Endothelial cell of umbilical vein (primary cell): ENCODE results near the gene NEDD4. TPM values are rescaled to one million over a fixed set of nuclear protein-coding genes. Genes with fewer than 3 reads are reported as not detected.

Experiments used
- BruUV-seq: library from RNA; stranded (reverse); fragments of 400-500 nt; replicated peaks from 2 replicates; lab custom pipeline; 2021; lab: Mats Ljungman, UMichigan
- CTCF ChIA-PET: fragments of 300-600, 350-600 bp; sonication (Branson Sonifier 250); formaldehyde crosslinking; loops from one replicate; lab custom pipeline; 2021; ENCODE audit warnings: antibody characterized with exemption, inconsistent platforms; lab: Charles Lee
- POLR2A ChIA-PET: fragments of 300-600, 350-600 bp; sonication (Branson Sonifier 250); formaldehyde crosslinking; loops from one replicate; lab custom pipeline; 2021; ENCODE audit warnings: antibody characterized with exemption, inconsistent platforms; lab: Charles Lee
- DNase-seq: peaks from one replicate; pipeline ENCODE4 v3.0.0-alpha.2; 2011; ENCODE audit warnings: low read depth, low spot score
- FAIRE-seq: peaks from 2 replicates; lab custom pipeline; 2011; peaks lifted over from hg19 to GRCh38; lab: Jason Lieb, UNC
- H2AFZ ChIP-seq: 2 replicates; pipeline ENCODE4 v1.6.0; 2012; ENCODE audit warnings: low read depth, low read length, control low read depth, inconsistent platforms
- H3K27ac ChIP-seq: 2 replicates; pipeline ENCODE4 v1.5.1; 2011; ENCODE audit warnings: low read depth, mild to moderate bottlenecking, control low read depth, low read length, moderate library complexity; ENCODE audit not compliant: insufficient read depth
- H3K27me3 ChIP-seq, 2 experiments: 2 replicates each; pipeline versions ENCODE4 v1.6.0 to v1.6.1; 2011; ENCODE audit warnings: low read length in 2 of 2, mixed read lengths in 1 of 2; ENCODE audit not compliant: control insufficient read depth in 2 of 2, insufficient read depth in 2 of 2
- H3K36me3 ChIP-seq, 2 experiments: 2 replicates in 1 of 2; 3 replicates in 1 of 2; pipeline ENCODE4 v1.5.1; 2011; ENCODE audit warnings: low read length in 2 of 2, mild to moderate bottlenecking in 1 of 2, moderate library complexity in 1 of 2; ENCODE audit not compliant: control insufficient read depth in 2 of 2, insufficient read depth in 2 of 2; ENCODE audit errors: extremely low read depth in 1 of 2
- H3K4me1 ChIP-seq: 3 replicates; pipeline ENCODE4 v1.5.1; 2011; ENCODE audit warnings: mild to moderate bottlenecking, low read length; ENCODE audit not compliant: control insufficient read depth, insufficient read depth; ENCODE audit errors: extremely low read depth
- H3K4me2 ChIP-seq: 2 replicates; pipeline ENCODE4 v1.6.1; 2011; ENCODE audit warnings: low read length, control low read depth, mixed read lengths; ENCODE audit not compliant: insufficient read depth
- H3K4me3 ChIP-seq, 3 experiments: fragments of 200-600 bp in 1 of 3; sonication (generic), shearing (Covaris generic) in 1 of 3; replicated peaks in 1 of 3; 2 replicates each; pipeline ENCODE4 v1.5.1; 2011 to 2016; ENCODE audit warnings: control low read depth in 3 of 3, low read length in 3 of 3, mild to moderate bottlenecking in 2 of 3, inconsistent platforms in 1 of 3, low read depth in 1 of 3, moderate library complexity in 1 of 3; ENCODE audit not compliant: insufficient read depth in 1 of 3
- H3K79me2 ChIP-seq: 2 replicates; pipeline ENCODE4 v1.6.0; 2012; ENCODE audit warnings: low read length, inconsistent platforms; ENCODE audit not compliant: control insufficient read depth, insufficient read depth
- H3K9ac ChIP-seq: replicated peaks from 2 replicates; pipeline ENCODE3; 2011; ENCODE audit warnings: low read length, control low read depth; ENCODE audit not compliant: insufficient read depth; ENCODE audit errors: extremely low read depth
- H3K9me1 ChIP-seq: replicated peaks from 3 replicates; pipeline ENCODE4 v1.6.0; 2011; ENCODE audit warnings: mild to moderate bottlenecking, low read length; ENCODE audit not compliant: control insufficient read depth, insufficient read depth; ENCODE audit errors: extremely low read depth
- H3K9me3 ChIP-seq: replicated peaks from 2 replicates; pipeline ENCODE4 v1.5.1; 2012; ENCODE audit warnings: low read length, inconsistent platforms; ENCODE audit not compliant: control insufficient read depth, insufficient read depth
- H4K20me1 ChIP-seq: replicated peaks from 2 replicates; pipeline ENCODE3; 2011; ENCODE audit warnings: mild to moderate bottlenecking, low read length; ENCODE audit not compliant: control insufficient read depth, insufficient read depth; ENCODE audit errors: extremely low read depth
- CTCF ChIP-seq, 2 donors: IDR thresholded peaks; 1 replicate in 1 of 2; 2 replicates in 1 of 2; pipeline ENCODE4 v1.5.1; 2011; ENCODE audit warnings: low read length in 2 of 2, mild to moderate bottlenecking in 2 of 2, moderate library complexity in 2 of 2, control low read depth in 1 of 2, inconsistent platforms in 1 of 2, low read depth in 1 of 2; ENCODE audit not compliant: insufficient read depth in 1 of 2; ENCODE audit errors: extremely low read depth in 1 of 2
- EZH2 ChIP-seq: IDR thresholded peaks from 2 replicates; pipeline ENCODE4 v1.6.1; 2012; ENCODE audit warnings: borderline replicate concordance, low read depth, mild to moderate bottlenecking, moderate library complexity, low read length, inconsistent platforms; ENCODE audit not compliant: severe bottlenecking
- FOS ChIP-seq: IDR thresholded peaks from 2 replicates; pipeline ENCODE4 v1.6.1; 2011; ENCODE audit warnings: mild to moderate bottlenecking, low read length, moderate library complexity, borderline replicate concordance; ENCODE audit not compliant: insufficient read depth
- GATA2 ChIP-seq: IDR thresholded peaks from 2 replicates; pipeline ENCODE4 v1.7.0; 2011; ENCODE audit warnings: low read depth, mild to moderate bottlenecking, moderate library complexity, mixed read lengths, low read length; ENCODE audit not compliant: insufficient read length, insufficient read depth
- JUN ChIP-seq: IDR thresholded peaks from 2 replicates; pipeline ENCODE4 v1.6.1; 2011; ENCODE audit warnings: borderline replicate concordance, low read depth; ENCODE audit not compliant: insufficient read length, insufficient read depth
- MAX ChIP-seq: IDR thresholded peaks from 2 replicates; pipeline ENCODE4 v1.6.1; 2011; ENCODE audit not compliant: insufficient read depth, insufficient read length
- MYC ChIP-seq: IDR thresholded peaks from one replicate; pipeline ENCODE4 v1.6.1; 2011; ENCODE audit warnings: mild to moderate bottlenecking, low read depth, low read length
- POLR2A ChIP-seq: IDR thresholded peaks from 2 replicates; pipeline ENCODE4 v1.6.1; 2012; ENCODE audit warnings: low read depth, mild to moderate bottlenecking, control low read depth, low read length
- POLR2AphosphoS5 ChIP-seq: IDR thresholded peaks from 2 replicates; pipeline ENCODE4 v1.6.1; 2012; ENCODE audit warnings: low read depth, mild to moderate bottlenecking, control low read depth, low read length, moderate library complexity; ENCODE audit not compliant: insufficient read depth
- dilution Hi-C: fragments of 300-500 bp; cut with MboI; formaldehyde crosslinking; loops from one replicate; pipeline ENCODE4 v1.15.0; 2019; ENCODE audit warnings: low sequenced_read_pairs; ENCODE audit not compliant: extremely low pct_ligation_motif_present
- intact Hi-C: fragments of 100-400 bp; cut with micrococcal nuclease; formaldehyde crosslinking; loops from one replicate; pipeline ENCODE4 v1.10.0; 2022
- polyA plus RNA-seq, 4 experiments: library from polyadenylated mRNA; depleted of rRNA in 3 of 4; stranded (reverse) in 3 of 4; unstranded in 1 of 4; fragments of >200 nt; gene quantifications; 2 replicates each; pipeline versions ENCODE4 v1.2.1 to v1.2.3, GENCODE V29; 2011 to 2012; ENCODE audit warnings: missing spikeins in 1 of 4
- total RNA-seq: library from RNA; stranded (reverse); gene quantifications from 2 replicates; pipeline ENCODE4 v1.2.3, GENCODE V29; 2021

The NEDD4 gene
- total and polyA plus RNA-seq, 2 donors (not counting 3 experiments of a cell fraction or from before 2014, with no cell fraction given): 9.2 to 39.0 TPM

DNA sequence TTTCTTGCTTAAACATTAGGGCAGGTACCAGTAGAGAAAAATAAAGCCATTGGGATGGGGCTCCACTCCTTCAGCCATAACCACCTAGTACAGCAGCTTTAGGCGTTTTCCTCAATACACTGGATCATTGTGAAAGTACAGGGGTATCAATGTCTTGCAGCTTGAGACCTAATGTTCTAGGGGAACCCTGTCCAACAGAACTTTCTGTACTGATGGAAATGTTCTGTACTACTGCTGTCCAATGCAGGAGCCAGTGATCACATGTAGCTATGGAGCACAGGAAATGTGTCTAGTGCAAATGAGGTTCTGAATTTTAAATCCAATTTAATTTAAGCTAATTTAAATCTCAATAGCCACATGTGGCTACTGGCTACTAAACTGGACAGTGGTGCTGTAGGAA lies 93.9 kb downstream of the NEDD4 start:
- no peaks in the 10 kb centered on the region for H3K27me3 ChIP-seq
- intact Hi-C loops: loop anchor here (5.0 kb wide), 2 partner anchors 153 to 157 kb away; partner anchors contain the start of gene PRTG
- ChIA-PET CTCF (interaction anchor here (0.6 to 9.1 kb wide), 8 partner anchors 8 to 251 kb away, joined by 3 to 109 read pairs (median 6); no protein-coding TSS in a partner anchor), POLR2A (interaction anchor here (0.6 kb wide), 1 partner anchor 77 kb away, joined by 8 read pairs; no protein-coding TSS in a partner anchor)
- H3K79me2 ChIP-seq: no peaks in the 10 kb centered on the region
- no peak for DNase-seq
- no peaks in the 10 kb centered on the region for H4K20me1 ChIP-seq
- no peak overlapping the region for H3K4me3 ChIP-seq
- H3K36me3 ChIP-seq: no peaks in the 10 kb centered on the region
- H3K9me1 ChIP-seq: no peaks in the 10 kb centered on the region
- H3K4me1 ChIP-seq: peaks cover 28% of the 10 kb centered on the region
- FAIRE-seq: no peak
- no peak overlapping the region for H2AFZ ChIP-seq
- no peak for TF ChIP-seq POLR2AphosphoS5
- no peak for TF ChIP-seq MAX
- no peak for TF ChIP-seq CTCF (IDR thresholded peaks at IDR 0.05; ENCODE audit: extremely low read depth in 1 of 2, insufficient read depth in 1 of 2, low read depth in 1 of 2, low read length in 2 of 2)
- no peak for TF ChIP-seq JUN
- TF ChIP-seq GATA2: no peak
- TF ChIP-seq FOS: no peak
- no peak for TF ChIP-seq EZH2
- no peak for TF ChIP-seq POLR2A
- no peak for TF ChIP-seq MYC
- H3K27ac ChIP-seq: no peak overlapping the region
- H3K4me2 ChIP-seq: no peak overlapping the region
- H3K9ac ChIP-seq: no peak overlapping the region
- dilution Hi-C loops: no loop called here
- no peaks in the 10 kb centered on the region for H3K9me3 ChIP-seq
- BruUV-seq: no TSS peak
